Fibroblast of villous mesenchyme (primary cell): Measurements from ENCODE around the gene GALNT10. TPM values are rescaled to one million over a fixed set of nuclear protein-coding genes. Genes with fewer than 3 reads are reported as not detected.

Source experiments
- DNase-seq: peaks from one replicate; pipeline ENCODE4 v3.0.0-alpha.2; 2010; ENCODE audit warnings: low read depth
- H3K4me3 ChIP-seq: 2 replicates; pipeline ENCODE4 v1.5.1; 2011; ENCODE audit warnings: low read depth, mild to moderate bottlenecking, low read length
- total RNA-seq: library from RNA; depleted of rRNA; stranded (reverse); fragments of >200 nt; gene quantifications from 2 replicates; pipeline ENCODE4 v1.2.3, GENCODE V29; 2012
- TF ChIP-seq, protein P1 (sequence below): IDR thresholded peaks from 2 replicates; pipeline ENCODE4 v1.5.1; 2012; ENCODE audit warnings: low read depth, mild to moderate bottlenecking, low read length; ENCODE audit not compliant: insufficient read depth

GALNT10 gene
- total RNA-seq, 1 donor = 40.6 TPM

DNA sequence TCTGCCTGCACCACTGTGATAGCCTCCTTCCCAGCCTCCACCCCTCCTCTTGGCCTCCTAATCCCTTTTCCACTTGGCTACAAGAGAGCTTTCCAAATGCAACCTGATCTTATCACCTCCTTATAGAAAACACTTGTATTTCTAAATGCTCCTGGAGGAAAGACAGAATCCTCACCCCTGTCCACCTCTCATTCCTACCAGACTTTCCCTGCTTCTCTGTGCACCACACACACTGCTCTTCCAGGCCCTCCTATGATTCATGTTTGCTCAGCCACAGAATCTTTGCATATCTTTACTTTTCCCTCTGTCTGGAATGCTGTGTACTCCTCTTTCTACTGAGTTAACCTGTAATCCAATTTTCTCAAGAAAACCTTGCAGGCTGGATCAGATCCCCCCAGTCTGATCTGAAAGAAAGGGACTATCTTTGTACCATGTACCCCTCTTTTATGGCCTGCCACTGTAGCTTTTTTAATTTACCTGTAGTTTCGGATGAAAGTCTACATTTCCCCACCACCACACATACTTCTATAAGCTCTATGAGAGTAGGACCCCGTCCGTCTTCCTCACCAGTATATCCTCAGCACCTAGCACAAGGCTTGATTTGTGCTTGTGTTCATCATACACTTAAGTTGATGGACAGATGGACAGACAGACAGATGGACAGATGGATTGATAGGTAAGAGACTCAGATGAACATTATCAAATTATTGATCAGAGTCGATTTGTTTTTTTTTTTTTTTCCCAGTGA lies 95.3 kb downstream of the GALNT10 start:
- TF ChIP-seq, protein P1, sequence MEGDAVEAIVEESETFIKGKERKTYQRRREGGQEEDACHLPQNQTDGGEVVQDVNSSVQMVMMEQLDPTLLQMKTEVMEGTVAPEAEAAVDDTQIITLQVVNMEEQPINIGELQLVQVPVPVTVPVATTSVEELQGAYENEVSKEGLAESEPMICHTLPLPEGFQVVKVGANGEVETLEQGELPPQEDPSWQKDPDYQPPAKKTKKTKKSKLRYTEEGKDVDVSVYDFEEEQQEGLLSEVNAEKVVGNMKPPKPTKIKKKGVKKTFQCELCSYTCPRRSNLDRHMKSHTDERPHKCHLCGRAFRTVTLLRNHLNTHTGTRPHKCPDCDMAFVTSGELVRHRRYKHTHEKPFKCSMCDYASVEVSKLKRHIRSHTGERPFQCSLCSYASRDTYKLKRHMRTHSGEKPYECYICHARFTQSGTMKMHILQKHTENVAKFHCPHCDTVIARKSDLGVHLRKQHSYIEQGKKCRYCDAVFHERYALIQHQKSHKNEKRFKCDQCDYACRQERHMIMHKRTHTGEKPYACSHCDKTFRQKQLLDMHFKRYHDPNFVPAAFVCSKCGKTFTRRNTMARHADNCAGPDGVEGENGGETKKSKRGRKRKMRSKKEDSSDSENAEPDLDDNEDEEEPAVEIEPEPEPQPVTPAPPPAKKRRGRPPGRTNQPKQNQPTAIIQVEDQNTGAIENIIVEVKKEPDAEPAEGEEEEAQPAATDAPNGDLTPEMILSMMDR = no peak
- peak; percentile 79 for DNase-seq
- H3K4me3 ChIP-seq = no peak overlapping the region

DNA sequence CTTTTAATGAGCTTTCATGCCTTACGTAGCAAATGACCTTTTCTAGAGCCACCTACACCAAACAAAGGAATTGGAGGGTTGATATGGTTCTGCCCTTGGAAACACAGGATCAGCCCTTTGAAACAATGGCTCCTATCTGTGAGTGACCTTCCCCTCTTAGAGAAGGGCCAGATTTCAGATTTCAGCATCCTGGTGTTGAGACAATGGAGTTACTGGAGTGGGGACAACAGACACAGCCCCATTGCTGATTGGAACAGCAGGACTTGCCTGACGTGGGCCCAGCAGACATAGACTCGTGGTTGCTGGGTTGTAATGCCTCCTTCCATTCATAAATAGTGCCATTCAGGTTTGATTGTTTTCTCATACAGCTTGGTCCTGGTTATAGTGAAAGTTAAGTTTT lies 96.0 kb downstream of the GALNT10 start:
- TF ChIP-seq, protein P1 = no peak
- no peak for DNase-seq
- no peak overlapping the region for H3K4me3 ChIP-seq

- DNase-seq = peak; percentile 51
- TF ChIP-seq, protein P1 = no peak
- no peak overlapping the region for H3K4me3 ChIP-seq
Measured at GRCh38 chr5:154287136-154287535, 96.6 kb downstream of the GALNT10 start.

DNA sequence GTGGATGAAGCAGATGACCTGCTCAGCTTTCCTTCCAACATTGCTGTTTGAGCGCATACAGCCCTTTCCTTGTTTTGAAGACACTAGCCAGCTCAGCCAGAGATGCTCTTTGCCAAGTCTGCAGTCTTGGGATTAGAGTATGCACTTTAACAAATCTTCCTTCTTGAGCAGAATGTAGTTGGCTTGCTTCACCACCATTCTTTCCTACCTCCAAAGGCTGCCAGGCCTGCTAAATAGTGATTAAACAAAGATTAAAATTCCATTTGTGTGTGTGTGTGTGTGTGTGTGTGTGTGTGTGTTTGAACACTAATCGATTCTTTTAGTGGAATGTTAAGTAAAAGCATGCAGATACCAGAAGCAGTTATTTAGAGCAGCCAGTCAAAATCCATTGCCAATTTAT lies 97.6 kb downstream of the GALNT10 start:
- TF ChIP-seq, protein P1 = no peak
- no peak overlapping the region for H3K4me3 ChIP-seq
- peak; percentile 56 for DNase-seq

GRCh38 chr5:154291917-154292316 lies 101.4 kb downstream of the GALNT10 start:
- no peak for DNase-seq
- TF ChIP-seq, protein P1 = no peak
- no peak overlapping the region for H3K4me3 ChIP-seq

GRCh38 chr5:154293219-154293618 lies 102.7 kb downstream of the GALNT10 start:
- DNase-seq = no peak
- TF ChIP-seq, protein P1 = no peak
- no peak overlapping the region for H3K4me3 ChIP-seq

GRCh38 chr5:154295551-154295950 lies 105.0 kb downstream of the GALNT10 start:
- no peak for DNase-seq
- TF ChIP-seq, protein P1 = no peak
- H3K4me3 ChIP-seq = no peak overlapping the region
